WTC11 (cell line): Measurements from ENCODE around the gene EXOC6.

ENCODE experiments used
- CTCF ChIP-seq: fragments of 200-600 bp; IDR thresholded peaks from 2 replicates; pipeline ENCODE4 v1.8.0; 2022; ENCODE audit warnings: antibody characterized with exemption
- MAX ChIP-seq: sonication (generic); formaldehyde crosslinking; IDR thresholded peaks from 2 replicates; pipeline ENCODE4 v1.8.0; 2022; ENCODE audit warnings: mild to moderate bottlenecking, missing genetic modification reagents
- ZNF232 ChIP-seq: sonication (generic); formaldehyde crosslinking; IDR thresholded peaks from 2 replicates; pipeline ENCODE4 v1.8.0; 2022; ENCODE audit warnings: mild to moderate bottlenecking, missing genetic modification reagents

- TF ChIP-seq CTCF = no peak
- TF ChIP-seq ZNF232 (CRISPR knock-in tag) = no peak
- no peak for TF ChIP-seq MAX (CRISPR knock-in tag)
These were observed 109.1 kb downstream of the EXOC6 start for GRCh38 chr10:92957223-92958010.
